Measurements from ENCODE around the gene LY6G5C.

LY6G5C gene

DNA sequence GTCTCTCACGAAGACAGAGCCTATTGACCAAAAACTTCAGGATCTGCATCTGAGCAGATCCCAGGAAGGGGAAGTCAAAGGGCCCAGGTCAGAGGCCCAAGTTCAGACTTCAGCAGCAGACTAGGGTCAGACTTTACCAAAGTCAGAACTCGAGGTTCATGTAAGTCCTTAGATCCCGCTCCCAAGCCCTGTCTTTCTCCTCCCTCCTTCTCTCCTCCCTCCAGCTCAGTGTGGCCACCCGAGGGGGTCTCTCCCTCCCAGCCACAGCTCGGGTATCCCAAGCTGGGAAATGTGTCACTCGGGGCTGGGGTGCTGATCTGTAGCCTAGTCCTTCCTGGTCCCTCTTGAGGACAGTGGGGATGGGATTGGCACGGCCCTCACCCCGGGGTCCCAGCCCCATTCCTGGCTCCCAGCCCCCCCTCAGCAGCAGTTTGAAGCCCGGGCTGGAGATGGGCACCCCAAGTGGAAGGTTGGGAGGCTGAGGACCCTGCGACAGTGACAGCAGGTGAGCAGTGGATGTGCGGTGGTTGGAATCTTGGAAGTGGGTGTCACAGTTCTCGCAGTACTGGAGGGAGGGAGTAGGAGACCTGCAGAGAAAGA lies 18.6 kb downstream of the LY6G5C start:
- 93% methylated on average over 8 of the region's 12 CpGs for WGBS (ENCODE audit: insufficient coverage)
- ChIA-PET CTCF (interaction anchor here (0.6 to 4.6 kb wide), 6 partner anchors 9 to 70 kb away, joined by 3 to 40 read pairs (median 4); partner anchors contain the start of genes APOM and BAG6), POLR2A (interaction anchor here (0.7 kb wide), 1 partner anchor 10 kb away, joined by 3 read pairs; the partner anchor contains the start of gene BAG6)
- DNase-seq: no peak
- H3K27me3 ChIP-seq (replicated peaks in 2 of 5; ENCODE audit: control insufficient read depth in 4 of 5, insufficient read depth in 5 of 5, low read length in 4 of 5): no peaks in the 10 kb centered on the region
- no peak overlapping the region for H3K27ac ChIP-seq (ENCODE audit: insufficient read depth in 1 of 2, low read depth in 1 of 2, low read length in 2 of 2, poor library complexity in 1 of 2, severe bottlenecking in 2 of 2)
- H3K9me3 ChIP-seq (ENCODE audit: control extremely low read depth in 1 of 5, control insufficient read depth in 4 of 5, insufficient read depth in 2 of 5, low read depth in 1 of 5, low read length in 4 of 5): no peaks in the 10 kb centered on the region
- H3K4me1 ChIP-seq (ENCODE audit: control extremely low read depth in 1 of 4, control insufficient read depth in 4 of 4, insufficient read depth in 4 of 4, low read length in 3 of 4): peaks cover 15 to 80% (median 58%) of the 10 kb centered on the region in 4 experiments
- no peak overlapping the region for H3K4me3 ChIP-seq (ENCODE audit: control insufficient read depth in 1 of 7, extremely low read depth in 1 of 7, insufficient read depth in 4 of 7, low read depth in 2 of 7, low read length in 6 of 7)
- H3K36me3 ChIP-seq (ENCODE audit: control insufficient read depth in 4 of 4, insufficient read depth in 4 of 4, low read length in 3 of 4): peaks cover 4 to 32% (median 17%) of the 10 kb centered on the region in 4 experiments

DNA sequence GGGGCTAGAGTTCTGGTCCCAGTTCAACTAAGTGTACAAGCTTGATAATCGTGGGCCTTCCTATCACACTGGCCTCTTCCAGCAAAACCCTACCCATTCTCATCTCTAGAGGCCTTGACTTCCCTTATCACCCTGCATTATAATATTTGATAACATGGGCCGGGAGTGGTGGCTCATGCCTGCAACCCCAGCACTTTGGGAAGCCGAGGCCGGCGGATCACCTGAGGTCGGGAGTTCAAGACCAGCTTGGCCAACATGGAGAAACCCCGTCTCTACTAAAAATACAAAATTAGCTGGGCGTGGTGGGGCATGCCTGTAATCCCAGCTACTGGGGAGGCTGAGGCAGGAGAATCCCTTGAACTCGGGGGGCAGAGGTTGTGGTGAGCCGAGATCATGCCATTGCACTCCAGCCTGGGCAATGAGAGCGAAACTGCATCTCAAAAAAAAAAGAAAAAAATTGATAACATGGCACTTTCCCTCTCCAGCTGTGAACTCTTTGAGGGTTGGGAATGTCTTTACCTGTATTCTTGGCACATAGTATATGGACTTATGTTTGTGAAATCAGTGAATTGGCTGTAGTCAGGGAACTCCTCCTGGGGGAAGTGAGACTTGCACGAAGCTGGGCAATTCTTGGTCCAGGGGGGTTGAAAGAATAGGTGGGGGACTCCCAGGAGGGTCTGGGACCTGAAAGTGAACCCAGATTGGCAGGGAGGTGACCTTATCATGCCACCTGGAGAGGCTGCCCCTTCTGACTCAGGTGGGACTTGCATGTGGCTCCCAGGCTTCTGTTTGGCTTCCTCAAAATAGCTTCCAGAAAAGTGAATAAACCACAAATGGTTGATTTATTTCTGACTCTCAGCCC lies 19.4 kb downstream of the LY6G5C start:
- CTCF ChIA-PET: interaction anchor here (0.6 to 1.7 kb wide), 10 partner anchors 8 to 115 kb away, joined by 3 to 6 read pairs (median 4); partner anchors contain the start of genes ATP6V1G2, BAG6, DDAH2 and LY6G5C
- DNase-seq: no peak
- peaks cover 4 to 31% (median 20%) of the 10 kb centered on the region in 4 experiments for H3K36me3 ChIP-seq (ENCODE audit: control insufficient read depth in 4 of 4, insufficient read depth in 4 of 4, low read length in 3 of 4)
- no peaks in the 10 kb centered on the region for H3K9me3 ChIP-seq (ENCODE audit: control extremely low read depth in 1 of 5, control insufficient read depth in 4 of 5, insufficient read depth in 2 of 5, low read depth in 1 of 5, low read length in 4 of 5)
- H3K4me1 ChIP-seq (ENCODE audit: control extremely low read depth in 1 of 4, control insufficient read depth in 4 of 4, insufficient read depth in 4 of 4, low read length in 3 of 4): peaks cover 12 to 73% (median 52%) of the 10 kb centered on the region in 4 experiments
- peak overlapping the region in 1 of 2 experiments; percentile 86 for H3K27ac ChIP-seq (ENCODE audit: insufficient read depth in 1 of 2, low read depth in 1 of 2, low read length in 2 of 2, poor library complexity in 1 of 2, severe bottlenecking in 2 of 2)
- no peaks in the 10 kb centered on the region for H3K27me3 ChIP-seq (replicated peaks in 2 of 5; ENCODE audit: control insufficient read depth in 4 of 5, insufficient read depth in 5 of 5, low read length in 4 of 5)
- POLR2A ChIA-PET: interaction anchor here (0.7 to 1.3 kb wide), 3 partner anchors 9 to 76 kb away, joined by 3 to 5 read pairs (median 5); partner anchors contain the start of gene BAG6
- WGBS (ENCODE audit: insufficient coverage): 90% methylated on average over 7 of the region's 12 CpGs
- H3K4me3 ChIP-seq (ENCODE audit: control insufficient read depth in 1 of 7, extremely low read depth in 1 of 7, insufficient read depth in 4 of 7, low read depth in 2 of 7, low read length in 6 of 7): peak overlapping the region in 4 of 7 experiments; percentile 77 to 86 (median 80)

DNA sequence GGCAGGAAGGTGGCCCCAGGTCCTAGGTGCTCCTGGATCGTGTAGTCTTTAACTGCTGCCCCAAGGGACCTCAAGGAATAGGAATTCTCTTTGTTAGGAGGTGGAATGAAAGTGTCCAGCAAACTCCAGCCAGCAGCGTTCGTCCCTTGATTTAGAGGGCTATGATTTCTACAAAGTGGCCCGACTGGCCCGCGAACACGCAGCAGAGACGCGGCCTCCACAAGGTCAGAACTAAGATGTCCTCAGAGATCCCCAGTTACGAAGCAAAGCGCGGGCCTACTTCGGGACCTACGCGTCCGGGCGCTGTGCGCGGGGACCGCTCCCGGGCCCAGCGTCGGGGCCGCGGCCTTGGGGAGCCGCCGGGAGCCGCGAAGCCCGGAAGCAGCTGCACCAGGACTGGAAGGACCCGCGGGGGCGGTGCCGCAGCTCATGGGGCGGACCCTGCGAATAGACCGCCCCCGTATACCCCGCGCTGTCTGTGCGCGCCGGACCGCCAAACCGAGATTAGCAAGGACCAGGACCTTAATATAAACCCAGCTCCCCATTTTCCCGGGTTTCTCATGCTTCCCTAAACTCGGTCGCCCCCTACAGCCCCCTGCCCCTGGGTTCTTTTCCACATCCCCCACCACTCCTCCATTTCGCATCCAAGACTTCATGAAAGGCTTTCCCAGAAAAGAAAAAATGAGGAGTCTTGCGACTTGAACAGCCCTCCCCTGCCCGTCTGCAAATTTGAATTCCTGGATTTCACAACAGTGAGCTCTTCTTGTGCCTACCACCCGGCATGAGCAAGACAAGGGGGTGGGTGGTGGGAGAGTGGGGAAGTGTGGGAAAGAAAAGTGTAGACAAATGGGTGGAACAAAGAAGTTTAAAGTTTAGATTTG lies 20.2 kb downstream of the LY6G5C start, which contains the start of gene C6orf47:
C6orf47 (minus strand) TSS at position 398 of the 881 bp plus-strand sequence. CDS start 831 bp downstream, outside the sequence.
- ChIA-PET POLR2A (interaction anchor here (1.0 to 1.3 kb wide), 3 partner anchors 9 to 114 kb away, joined by 3 to 5 read pairs (median 5); partner anchors contain the start of gene NFKBIL1), CTCF (interaction anchor here (0.7 to 1.7 kb wide), 10 partner anchors 8 to 114 kb away, joined by 3 to 6 read pairs (median 4); partner anchors contain the start of genes ATP6V1G2, BAG6, DDAH2 and LY6G5C)
- Histone ChIP-seq H3K27me3 (replicated peaks in 2 of 5; ENCODE audit: control insufficient read depth in 4 of 5, insufficient read depth in 5 of 5, low read length in 4 of 5) (no peaks in the 10 kb centered on the region), H3K9me3 (ENCODE audit: control extremely low read depth in 1 of 5, control insufficient read depth in 4 of 5, insufficient read depth in 2 of 5, low read depth in 1 of 5, low read length in 4 of 5) (no peaks in the 10 kb centered on the region), H3K27ac (ENCODE audit: insufficient read depth in 1 of 2, low read depth in 1 of 2, low read length in 2 of 2, poor library complexity in 1 of 2, severe bottlenecking in 2 of 2) (peak within 1 kb of the TSS; percentile 74 to 86), H3K4me3 (ENCODE audit: control insufficient read depth in 1 of 7, extremely low read depth in 1 of 7, insufficient read depth in 4 of 7, low read depth in 2 of 7, low read length in 6 of 7) (peak within 1 kb of the TSS; percentile 73 to 94 (median 80)), H3K36me3 (ENCODE audit: control insufficient read depth in 4 of 4, insufficient read depth in 4 of 4, low read length in 3 of 4) (peaks cover 4 to 34% (median 25%) of the 10 kb centered on the region in 4 experiments), H3K4me1 (ENCODE audit: control extremely low read depth in 1 of 4, control insufficient read depth in 4 of 4, insufficient read depth in 4 of 4, low read length in 3 of 4) (peaks cover 10 to 70% (median 49%) of the 10 kb centered on the region in 4 experiments)
- WGBS (ENCODE audit: insufficient coverage): under 1% methylated on average over 49 of the region's 52 CpGs
- peak; percentile 68 to 76 (median 72) for DNase-seq

GRCh38 chr6:31659649-31660380 lies 21.1 kb downstream of the LY6G5C start:
- Histone ChIP-seq H3K27ac (ENCODE audit: insufficient read depth in 1 of 2, low read depth in 1 of 2, low read length in 2 of 2, poor library complexity in 1 of 2, severe bottlenecking in 2 of 2) (peak overlapping the region; percentile 74 to 86), H3K36me3 (ENCODE audit: control insufficient read depth in 4 of 4, insufficient read depth in 4 of 4, low read length in 3 of 4) (peaks cover 4 to 36% (median 27%) of the 10 kb centered on the region in 4 experiments), H3K4me1 (ENCODE audit: control extremely low read depth in 1 of 4, control insufficient read depth in 4 of 4, insufficient read depth in 4 of 4, low read length in 3 of 4) (peaks cover 10 to 70% (median 44%) of the 10 kb centered on the region in 4 experiments), H3K9me3 (ENCODE audit: control extremely low read depth in 1 of 5, control insufficient read depth in 4 of 5, insufficient read depth in 2 of 5, low read depth in 1 of 5, low read length in 4 of 5) (no peaks in the 10 kb centered on the region), H3K27me3 (replicated peaks in 2 of 5; ENCODE audit: control insufficient read depth in 4 of 5, insufficient read depth in 5 of 5, low read length in 4 of 5) (no peaks in the 10 kb centered on the region), H3K4me3 (ENCODE audit: control insufficient read depth in 1 of 7, extremely low read depth in 1 of 7, insufficient read depth in 4 of 7, low read depth in 2 of 7, low read length in 6 of 7) (peak overlapping the region; percentile 73 to 94 (median 80))
- WGBS (ENCODE audit: insufficient coverage): 32% methylated on average over 13 of the region's 13 CpGs
- ChIA-PET POLR2A (interaction anchor here (1.0 to 1.3 kb wide), 3 partner anchors 8 to 113 kb away, joined by 3 to 5 read pairs (median 5); partner anchors contain the start of gene NFKBIL1), CTCF (interaction anchor here (0.7 to 1.7 kb wide), 4 partner anchors 8 to 80 kb away, joined by 3 to 4 read pairs (median 3); no protein-coding TSS in a partner anchor)
- peak in 2 of 3 donors; percentile 62 to 72 for DNase-seq

GRCh38 chr6:31658983-31659648 lies 21.8 kb downstream of the LY6G5C start:
- Histone ChIP-seq H3K27ac (ENCODE audit: insufficient read depth in 1 of 2, low read depth in 1 of 2, low read length in 2 of 2, poor library complexity in 1 of 2, severe bottlenecking in 2 of 2) (peak overlapping the region; percentile 74 to 86), H3K36me3 (ENCODE audit: control insufficient read depth in 4 of 4, insufficient read depth in 4 of 4, low read length in 3 of 4) (peaks cover 4 to 36% (median 27%) of the 10 kb centered on the region in 4 experiments), H3K4me3 (ENCODE audit: control insufficient read depth in 1 of 7, extremely low read depth in 1 of 7, insufficient read depth in 4 of 7, low read depth in 2 of 7, low read length in 6 of 7) (peak overlapping the region in 5 of 7 experiments; percentile 77 to 94 (median 80)), H3K9me3 (ENCODE audit: control extremely low read depth in 1 of 5, control insufficient read depth in 4 of 5, insufficient read depth in 2 of 5, low read depth in 1 of 5, low read length in 4 of 5) (no peaks in the 10 kb centered on the region), H3K4me1 (ENCODE audit: control extremely low read depth in 1 of 4, control insufficient read depth in 4 of 4, insufficient read depth in 4 of 4, low read length in 3 of 4) (peaks cover 10 to 64% (median 38%) of the 10 kb centered on the region in 4 experiments), H3K27me3 (replicated peaks in 2 of 5; ENCODE audit: control insufficient read depth in 4 of 5, insufficient read depth in 5 of 5, low read length in 4 of 5) (no peaks in the 10 kb centered on the region)
- 96% methylated on average over 11 of the region's 13 CpGs for whole genome bisulfite sequencing (ENCODE audit: insufficient coverage)
- CTCF ChIA-PET: interaction anchor here (0.7 to 0.9 kb wide), 2 partner anchors 9 to 111 kb away, joined by 3 read pairs; no protein-coding TSS in a partner anchor
- POLR2A ChIA-PET: no interaction called here
- no peak for DNase-seq
